ENCODE results near the gene CAPN9.

The CAPN9 gene

GRCh38 chr1:230787471-230787870 lies 40.3 kb downstream of the CAPN9 start (continued):
- TF ChIP-seq ZNF639 (tag by site-specific recombination; IDR thresholded peaks at IDR 0.05) (no peak), ZBTB21 (tag by site-specific recombination; IDR thresholded peaks at IDR 0.05) (no peak), ZSCAN18 (tag by site-specific recombination; IDR thresholded peaks at IDR 0.05) (no peak), ZFP41 (tag by site-specific recombination; IDR thresholded peaks at IDR 0.05; ENCODE audit: borderline replicate concordance) (no peak)

- Histone ChIP-seq H3K27ac (ENCODE audit: extremely low read depth, low read depth, low read length) (no peak overlapping the region), H3K9me3 (ENCODE audit: control insufficient read depth, insufficient read depth, low read depth, low read length) (no peaks in the 10 kb centered on the region), H3K4me3 (ENCODE audit: low read depth, low read length) (no peak overlapping the region), H3K36me3 (ENCODE audit: control insufficient read depth in 2 of 2, insufficient read depth in 1 of 2, low read length in 2 of 2) (no peaks in the 10 kb centered on the region), H3K4me1 (ENCODE audit: control insufficient read depth, insufficient read depth, low read length) (no peaks in the 10 kb centered on the region)
- ChIA-PET POLR2A (interaction anchor here (0.6 kb wide), 1 partner anchor 419 kb away, joined by 3 read pairs; no protein-coding TSS in a partner anchor), CTCF (interaction anchor here (1.4 kb wide), 1 partner anchor 10 kb away, joined by 10 read pairs; no protein-coding TSS in a partner anchor)
- TF ChIP-seq ZNF221 (tag by site-specific recombination; IDR thresholded peaks at IDR 0.05; ENCODE audit: borderline replicate concordance) (no peak), ZNF2 (tag by site-specific recombination; IDR thresholded peaks at IDR 0.05) (no peak), ZBTB1 (tag by site-specific recombination; IDR thresholded peaks at IDR 0.05) (no peak), ZNF423 (tag by site-specific recombination; IDR thresholded peaks at IDR 0.05) (no peak)
Observed at GRCh38 chr1:230788561-230789275, 41.5 kb downstream of the CAPN9 start.

DNA sequence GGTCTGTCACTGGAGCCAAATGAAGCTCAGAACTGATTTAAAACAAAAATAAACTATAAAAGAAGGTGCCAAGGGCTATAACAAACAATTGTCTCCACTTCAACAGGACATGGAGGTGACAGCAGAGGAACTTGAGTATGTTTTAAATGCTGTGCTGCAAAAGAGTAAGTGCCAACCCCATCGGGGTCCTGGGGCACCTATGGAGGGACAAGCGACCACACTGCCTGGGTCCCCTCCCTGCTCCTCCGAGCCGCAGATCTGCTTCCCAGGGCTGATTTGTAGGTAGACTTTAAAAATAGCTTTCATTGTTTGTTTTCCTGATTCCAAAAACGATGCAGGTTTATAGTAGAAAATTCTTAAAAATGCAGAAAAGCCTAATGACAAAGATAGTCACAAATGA lies 42.8 kb downstream of the CAPN9 start:
- Histone ChIP-seq H3K36me3 (ENCODE audit: control insufficient read depth in 2 of 2, insufficient read depth in 1 of 2, low read length in 2 of 2) (no peaks in the 10 kb centered on the region), H3K9me3 (ENCODE audit: control insufficient read depth, insufficient read depth, low read depth, low read length) (no peaks in the 10 kb centered on the region), H3K4me1 (ENCODE audit: control insufficient read depth, insufficient read depth, low read length) (no peaks in the 10 kb centered on the region), H3K27ac (ENCODE audit: extremely low read depth, low read depth, low read length) (no peak overlapping the region), H3K4me3 (ENCODE audit: low read depth, low read length) (no peak overlapping the region)
- ChIA-PET POLR2A (no interaction called here), CTCF (interaction anchor here (0.5 to 1.1 kb wide), 3 partner anchors 8 to 127 kb away, joined by 3 to 4 read pairs (median 3); no protein-coding TSS in a partner anchor)
- no peak for TF ChIP-seq KLF1 (tag by site-specific recombination; IDR thresholded peaks at IDR 0.05)
- TF ChIP-seq ZNF37A (tag by site-specific recombination; IDR thresholded peaks at IDR 0.05), result no peak
- no peak for TF ChIP-seq ZNF843 (tag by site-specific recombination; IDR thresholded peaks at IDR 0.05)
- no peak for TF ChIP-seq ZNF211 (tag by site-specific recombination; IDR thresholded peaks at IDR 0.05; ENCODE audit: low read depth)
- TF ChIP-seq, protein P1, sequence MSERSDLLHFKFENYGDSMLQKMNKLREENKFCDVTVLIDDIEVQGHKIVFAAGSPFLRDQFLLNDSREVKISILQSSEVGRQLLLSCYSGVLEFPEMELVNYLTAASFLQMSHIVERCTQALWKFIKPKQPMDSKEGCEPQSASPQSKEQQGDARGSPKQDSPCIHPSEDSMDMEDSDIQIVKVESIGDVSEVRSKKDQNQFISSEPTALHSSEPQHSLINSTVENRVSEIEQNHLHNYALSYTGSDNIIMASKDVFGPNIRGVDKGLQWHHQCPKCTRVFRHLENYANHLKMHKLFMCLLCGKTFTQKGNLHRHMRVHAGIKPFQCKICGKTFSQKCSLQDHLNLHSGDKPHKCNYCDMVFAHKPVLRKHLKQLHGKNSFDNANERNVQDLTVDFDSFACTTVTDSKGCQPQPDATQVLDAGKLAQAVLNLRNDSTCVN (tag by site-specific recombination; optimal IDR thresholded peaks at IDR 0.05), result no peak
- no peak for TF ChIP-seq ZSCAN16 (tag by site-specific recombination; IDR thresholded peaks at IDR 0.05)

DNA sequence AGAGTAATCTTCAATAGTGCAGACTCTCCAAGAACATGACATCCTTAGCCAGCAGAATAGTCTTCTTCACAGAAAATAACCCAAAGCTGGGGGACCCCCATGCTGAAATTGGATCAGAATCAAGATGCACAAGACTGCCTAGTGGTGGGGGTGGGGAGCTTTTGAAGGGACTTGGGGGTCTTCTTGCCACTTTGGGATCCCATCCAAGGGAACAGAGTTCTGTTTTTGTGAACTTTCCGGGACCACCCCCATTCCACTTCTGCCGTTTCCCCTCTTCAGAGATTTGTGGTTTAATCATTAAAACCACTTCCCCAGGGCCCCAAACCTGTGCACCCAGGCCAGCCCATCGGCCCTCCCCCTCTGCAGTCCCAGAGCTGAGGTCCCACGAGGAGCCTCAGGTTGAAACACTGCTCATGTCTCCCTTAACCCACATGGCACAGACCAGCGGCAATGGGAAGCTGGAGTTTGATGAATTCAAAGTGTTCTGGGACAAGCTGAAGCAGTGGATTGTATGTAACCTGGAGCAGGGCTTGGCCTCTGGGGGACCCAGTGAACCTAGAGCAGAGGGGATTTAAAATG lies 44.9 kb downstream of the CAPN9 start:
- Histone ChIP-seq H3K9me3 (ENCODE audit: control insufficient read depth, insufficient read depth, low read depth, low read length) (no peaks in the 10 kb centered on the region), H3K27ac (ENCODE audit: extremely low read depth, low read depth, low read length) (no peak overlapping the region), H3K4me3 (ENCODE audit: low read depth, low read length) (no peak overlapping the region), H3K36me3 (ENCODE audit: control insufficient read depth in 2 of 2, insufficient read depth in 1 of 2, low read length in 2 of 2) (no peaks in the 10 kb centered on the region), H3K4me1 (ENCODE audit: control insufficient read depth, insufficient read depth, low read length) (no peaks in the 10 kb centered on the region)
- ChIA-PET POLR2A (no interaction called here), CTCF (interaction anchor here (0.6 to 1.5 kb wide), 4 partner anchors 9 to 159 kb away, joined by 3 to 5 read pairs (median 4); no protein-coding TSS in a partner anchor)
- TF ChIP-seq ZNF24 (tag by site-specific recombination; IDR thresholded peaks at IDR 0.05), result no peak
- no peak for TF ChIP-seq ZNF558 (tag by site-specific recombination; IDR thresholded peaks at IDR 0.05)
- TF ChIP-seq GFI1B (tag by site-specific recombination; IDR thresholded peaks at IDR 0.05), result no peak
- TF ChIP-seq WT1 (tag by site-specific recombination; IDR thresholded peaks at IDR 0.05), result no peak
- TF ChIP-seq KLF10 (tag by site-specific recombination; IDR thresholded peaks at IDR 0.05), result no peak
- TF ChIP-seq ZNF266 (tag by site-specific recombination; IDR thresholded peaks at IDR 0.05; ENCODE audit: low read depth), result no peak
- TF ChIP-seq, protein P2, sequence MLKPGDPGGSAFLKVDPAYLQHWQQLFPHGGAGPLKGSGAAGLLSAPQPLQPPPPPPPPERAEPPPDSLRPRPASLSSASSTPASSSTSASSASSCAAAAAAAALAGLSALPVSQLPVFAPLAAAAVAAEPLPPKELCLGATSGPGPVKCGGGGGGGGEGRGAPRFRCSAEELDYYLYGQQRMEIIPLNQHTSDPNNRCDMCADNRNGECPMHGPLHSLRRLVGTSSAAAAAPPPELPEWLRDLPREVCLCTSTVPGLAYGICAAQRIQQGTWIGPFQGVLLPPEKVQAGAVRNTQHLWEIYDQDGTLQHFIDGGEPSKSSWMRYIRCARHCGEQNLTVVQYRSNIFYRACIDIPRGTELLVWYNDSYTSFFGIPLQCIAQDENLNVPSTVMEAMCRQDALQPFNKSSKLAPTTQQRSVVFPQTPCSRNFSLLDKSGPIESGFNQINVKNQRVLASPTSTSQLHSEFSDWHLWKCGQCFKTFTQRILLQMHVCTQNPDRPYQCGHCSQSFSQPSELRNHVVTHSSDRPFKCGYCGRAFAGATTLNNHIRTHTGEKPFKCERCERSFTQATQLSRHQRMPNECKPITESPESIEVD (tag by site-specific recombination; IDR thresholded peaks at IDR 0.05), result no peak
- TF ChIP-seq YY1 (tag by site-specific recombination; IDR thresholded peaks at IDR 0.05), result no peak
